Upper lobe of right lung (tissue), 1 donor: ENCODE measurements around the gene TCOF1. TPM values are rescaled to one million over a fixed set of nuclear protein-coding genes. Genes with fewer than 3 reads are reported as not detected.

Source experiments
- ATAC-seq: fragments of 200-7000 bp; cut with Tn5 transposase; one replicate; pipeline ENCODE4 v1.9.1; 2020; ENCODE audit warnings: mild to moderate bottlenecking, moderate library complexity
- DNase-seq: peaks from one replicate; pipeline ENCODE4 v3.0.0-alpha.2; 2020
- H3K27ac ChIP-seq: fragments of 200-600 bp; one replicate; pipeline ENCODE4 v1.8.0; 2022
- H3K27me3 ChIP-seq: fragments of 200-600 bp; one replicate; pipeline ENCODE4 v1.8.0; 2022; ENCODE audit warnings: mild to moderate bottlenecking
- H3K36me3 ChIP-seq: fragments of 200-600 bp; one replicate; pipeline ENCODE4 v1.8.0; 2022
- H3K4me1 ChIP-seq: fragments of 200-600 bp; one replicate; pipeline ENCODE4 v1.8.0; 2022
- H3K4me3 ChIP-seq: fragments of 200-600 bp; one replicate; pipeline ENCODE4 v1.8.0; 2022; ENCODE audit warnings: mild to moderate bottlenecking
- H3K9me3 ChIP-seq: fragments of 200-600 bp; one replicate; pipeline ENCODE4 v1.8.0; 2022
- intact Hi-C: fragments of 100-400 bp; cut with DNase I; formaldehyde crosslinking; loops from one replicate; pipeline ENCODE4 v1.11.0; 2022
- total RNA-seq: library from RNA; stranded (reverse); fragmentation: NEBNext Ultra II Directional; extraction: Animal tissue kit (Norgen Biotek cat#: 25700); gene quantifications from one replicate; pipeline ENCODE4 v1.2.1, GENCODE V29; 2021
- TF ChIP-seq, protein P1 (sequence below): fragments of 200-600 bp; IDR thresholded peaks from one replicate; pipeline ENCODE4 v1.8.0; 2022; ENCODE audit warnings: antibody characterized with exemption
- donor health status: DM: no; HTN: yes; CAD: no; lungs with severe emphysema.

The TCOF1 gene
- total RNA-seq, 1 donor from 2014 or later: 31.1 TPM

DNA sequence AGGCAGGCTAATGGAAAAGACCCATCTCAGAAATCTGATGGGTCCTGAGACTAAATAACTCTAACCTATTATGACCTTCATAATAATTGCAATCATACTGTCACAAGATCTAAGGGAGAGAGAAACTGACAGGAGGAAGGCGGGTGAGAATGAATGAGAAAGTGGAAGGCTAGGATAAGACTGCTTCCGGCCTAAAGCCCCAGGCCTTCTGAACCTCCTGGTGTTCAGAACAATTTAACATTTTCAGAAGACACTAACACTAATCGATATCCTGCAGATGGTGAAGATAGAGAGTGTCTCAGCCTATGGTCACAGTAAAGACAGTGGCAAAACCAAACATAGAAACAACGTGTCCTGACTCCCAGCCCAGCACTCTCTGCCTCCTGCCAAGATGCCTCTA lies 90.8 kb downstream of the TCOF1 start:
- peaks cover 14% of the 10 kb centered on the region for H3K4me1 ChIP-seq
- ATAC-seq: no peak
- intact Hi-C loops: no loop called here
- no peak for DNase-seq
- TF ChIP-seq, protein P1, sequence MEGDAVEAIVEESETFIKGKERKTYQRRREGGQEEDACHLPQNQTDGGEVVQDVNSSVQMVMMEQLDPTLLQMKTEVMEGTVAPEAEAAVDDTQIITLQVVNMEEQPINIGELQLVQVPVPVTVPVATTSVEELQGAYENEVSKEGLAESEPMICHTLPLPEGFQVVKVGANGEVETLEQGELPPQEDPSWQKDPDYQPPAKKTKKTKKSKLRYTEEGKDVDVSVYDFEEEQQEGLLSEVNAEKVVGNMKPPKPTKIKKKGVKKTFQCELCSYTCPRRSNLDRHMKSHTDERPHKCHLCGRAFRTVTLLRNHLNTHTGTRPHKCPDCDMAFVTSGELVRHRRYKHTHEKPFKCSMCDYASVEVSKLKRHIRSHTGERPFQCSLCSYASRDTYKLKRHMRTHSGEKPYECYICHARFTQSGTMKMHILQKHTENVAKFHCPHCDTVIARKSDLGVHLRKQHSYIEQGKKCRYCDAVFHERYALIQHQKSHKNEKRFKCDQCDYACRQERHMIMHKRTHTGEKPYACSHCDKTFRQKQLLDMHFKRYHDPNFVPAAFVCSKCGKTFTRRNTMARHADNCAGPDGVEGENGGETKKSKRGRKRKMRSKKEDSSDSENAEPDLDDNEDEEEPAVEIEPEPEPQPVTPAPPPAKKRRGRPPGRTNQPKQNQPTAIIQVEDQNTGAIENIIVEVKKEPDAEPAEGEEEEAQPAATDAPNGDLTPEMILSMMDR: no peak
- H3K9me3 ChIP-seq: no peaks in the 10 kb centered on the region
- peak overlapping the region; percentile 95 for H3K27ac ChIP-seq
- peak overlapping the region; percentile 88 for H3K4me3 ChIP-seq
- H3K36me3 ChIP-seq: peaks cover 46% of the 10 kb centered on the region
- H3K27me3 ChIP-seq: no peaks in the 10 kb centered on the region

DNA sequence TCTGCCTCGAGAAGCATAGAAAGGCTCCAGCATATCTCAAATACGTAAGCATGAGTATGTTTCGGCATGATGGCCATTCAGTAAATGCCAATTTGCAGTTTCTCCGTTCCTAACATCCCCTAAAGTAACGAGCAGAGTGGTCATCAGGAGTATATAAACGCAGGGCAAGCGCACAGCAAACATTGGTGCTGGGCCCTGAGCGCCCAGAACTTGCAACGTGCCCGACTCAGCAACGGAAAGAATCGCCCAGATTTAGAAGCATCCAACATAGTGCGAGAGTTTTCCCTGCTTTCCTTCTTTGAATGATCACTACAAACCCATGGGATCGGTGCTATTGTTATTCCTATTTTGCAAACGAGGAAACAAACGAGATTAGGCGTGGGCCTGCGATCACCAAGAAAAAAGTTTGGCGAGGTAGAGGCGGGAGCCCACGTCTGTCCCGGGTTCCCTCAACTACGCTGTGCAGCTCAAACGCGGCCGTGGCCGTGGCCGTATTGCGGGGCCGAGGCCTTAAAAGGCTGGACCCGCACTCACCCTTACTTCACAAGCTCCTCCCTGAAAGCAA lies 91.5 kb downstream of the TCOF1 start:
- intact Hi-C loops: no loop called here
- TF ChIP-seq, protein P1: no peak
- Histone ChIP-seq H3K9me3 (no peaks in the 10 kb centered on the region), H3K36me3 (peaks cover 39% of the 10 kb centered on the region), H3K4me3 (peak overlapping the region; percentile 88), H3K27ac (peak overlapping the region; percentile 95), H3K27me3 (no peaks in the 10 kb centered on the region), H3K4me1 (peaks cover 14% of the 10 kb centered on the region)
- DNase-seq: no peak
- peak; percentile 64 for ATAC-seq

Other genes with a start within 250 kb of the TCOF1 start
- gene PDGFRB, start 201.9 kb upstream of the TCOF1 start, total RNA-seq: 120 TPM
- not detected for gene CDX1, start 190.9 kb upstream of the TCOF1 start, total RNA-seq
- gene SLC6A7, start 167.6 kb upstream of the TCOF1 start, total RNA-seq: not detected
- gene CAMK2A, start 67.9 kb upstream of the TCOF1 start, total RNA-seq: 1.5 TPM
- 4.0 TPM for gene ARSI, start 54.8 kb upstream of the TCOF1 start, total RNA-seq
- 2,961 TPM for gene CD74, start 55.2 kb downstream of the TCOF1 start, total RNA-seq
- 1,578 TPM for gene RPS14, start 92.0 kb downstream of the TCOF1 start, total RNA-seq
- gene NDST1, start 150.4 kb downstream of the TCOF1 start, total RNA-seq: 143 TPM